Fibroblast of villous mesenchyme (primary cell): ENCODE measurements around the gene EMILIN3. TPM values are rescaled to one million over a fixed set of nuclear protein-coding genes. Genes with fewer than 3 reads are reported as not detected.

ENCODE experiments used
- DNase-seq: peaks from one replicate; pipeline ENCODE4 v3.0.0-alpha.2; 2010; ENCODE audit warnings: low read depth
- H3K4me3 ChIP-seq: 2 replicates; pipeline ENCODE4 v1.5.1; 2011; ENCODE audit warnings: low read depth, mild to moderate bottlenecking, low read length
- total RNA-seq: library from RNA; depleted of rRNA; stranded (reverse); fragments of >200 nt; gene quantifications from 2 replicates; pipeline ENCODE4 v1.2.3, GENCODE V29; 2012
- TF ChIP-seq, protein P1 (sequence below): IDR thresholded peaks from 2 replicates; pipeline ENCODE4 v1.5.1; 2012; ENCODE audit warnings: low read depth, mild to moderate bottlenecking, low read length; ENCODE audit not compliant: insufficient read depth

The EMILIN3 gene
- total RNA-seq, 1 donor, result not detected

DNA sequence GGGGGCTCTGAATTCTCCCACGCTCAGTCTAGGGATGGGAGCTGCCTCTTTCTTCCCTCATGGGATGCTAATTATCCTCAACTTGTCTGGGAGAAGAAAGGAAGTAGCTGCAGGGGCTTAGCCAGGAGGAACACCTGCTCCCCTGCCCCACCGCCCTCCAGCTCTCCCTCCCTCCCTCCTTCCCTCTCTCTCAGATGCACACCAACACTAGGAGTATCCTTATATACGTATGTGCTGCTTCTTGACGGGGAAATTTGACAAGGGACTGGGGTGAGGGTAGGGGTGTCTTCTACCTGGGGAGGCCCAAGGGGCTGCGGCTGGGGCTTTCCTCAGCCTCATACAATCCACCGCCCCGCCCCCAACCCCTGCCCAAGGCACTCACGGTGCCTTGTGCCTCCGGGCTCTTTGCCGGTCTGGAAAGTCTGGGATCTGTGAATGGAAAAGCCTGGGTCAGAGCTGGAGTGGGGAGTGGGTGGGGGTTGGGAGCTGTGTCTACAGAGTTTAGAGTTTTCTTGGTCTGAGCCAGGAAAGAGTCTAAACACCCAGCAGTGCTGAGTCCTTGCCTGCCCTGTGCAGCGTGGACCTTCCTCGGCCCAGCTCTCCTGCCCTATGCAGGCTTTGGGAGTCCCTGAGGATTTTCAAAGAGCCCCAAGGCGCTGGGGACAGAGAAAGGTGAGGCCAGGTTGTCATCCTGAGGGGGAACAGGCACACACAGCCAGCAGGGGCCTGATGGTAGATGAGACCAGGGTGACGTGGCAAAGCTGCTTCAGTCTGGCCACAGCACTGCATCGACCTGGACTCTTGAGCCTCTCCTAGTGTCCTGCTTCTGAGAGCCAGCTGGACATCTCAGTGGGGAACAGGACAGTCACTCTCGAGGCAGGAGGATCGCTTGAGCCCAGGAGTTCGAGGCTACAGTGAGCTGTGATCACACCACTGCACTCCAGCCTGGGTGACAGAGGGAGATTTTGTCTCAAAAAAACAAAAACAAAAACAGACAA, 29.3 kb upstream of the EMILIN3 start:
- no peak overlapping the region for H3K4me3 ChIP-seq
- TF ChIP-seq, protein P1, sequence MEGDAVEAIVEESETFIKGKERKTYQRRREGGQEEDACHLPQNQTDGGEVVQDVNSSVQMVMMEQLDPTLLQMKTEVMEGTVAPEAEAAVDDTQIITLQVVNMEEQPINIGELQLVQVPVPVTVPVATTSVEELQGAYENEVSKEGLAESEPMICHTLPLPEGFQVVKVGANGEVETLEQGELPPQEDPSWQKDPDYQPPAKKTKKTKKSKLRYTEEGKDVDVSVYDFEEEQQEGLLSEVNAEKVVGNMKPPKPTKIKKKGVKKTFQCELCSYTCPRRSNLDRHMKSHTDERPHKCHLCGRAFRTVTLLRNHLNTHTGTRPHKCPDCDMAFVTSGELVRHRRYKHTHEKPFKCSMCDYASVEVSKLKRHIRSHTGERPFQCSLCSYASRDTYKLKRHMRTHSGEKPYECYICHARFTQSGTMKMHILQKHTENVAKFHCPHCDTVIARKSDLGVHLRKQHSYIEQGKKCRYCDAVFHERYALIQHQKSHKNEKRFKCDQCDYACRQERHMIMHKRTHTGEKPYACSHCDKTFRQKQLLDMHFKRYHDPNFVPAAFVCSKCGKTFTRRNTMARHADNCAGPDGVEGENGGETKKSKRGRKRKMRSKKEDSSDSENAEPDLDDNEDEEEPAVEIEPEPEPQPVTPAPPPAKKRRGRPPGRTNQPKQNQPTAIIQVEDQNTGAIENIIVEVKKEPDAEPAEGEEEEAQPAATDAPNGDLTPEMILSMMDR, result no peak
- no peak for DNase-seq

- no peak overlapping the region for H3K4me3 ChIP-seq
- DNase-seq, result no peak
- TF ChIP-seq, protein P1, result no peak
Measured at GRCh38 chr20:41394931-41395666, 28.5 kb upstream of the EMILIN3 start.

DNA sequence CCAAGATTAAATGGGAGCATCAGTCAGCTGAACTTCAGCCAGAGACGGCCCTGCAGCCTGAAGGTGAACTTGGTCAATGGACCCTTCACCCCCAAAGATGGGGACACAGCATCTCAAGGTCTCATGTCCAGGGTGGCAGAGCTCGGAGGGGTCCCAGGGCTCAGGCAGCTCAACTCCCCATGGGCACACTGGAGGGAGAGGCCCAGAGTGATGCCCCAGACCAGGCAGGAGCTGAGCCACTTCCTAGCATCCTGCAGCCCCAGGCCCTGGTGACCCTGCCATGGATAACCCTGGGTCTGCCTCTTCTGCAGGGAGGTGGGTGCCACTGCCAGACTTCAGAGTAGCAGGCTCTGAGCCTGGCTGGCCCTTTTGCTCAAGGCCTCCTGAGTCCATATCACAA, 27.5 kb upstream of the EMILIN3 start:
- TF ChIP-seq, protein P1, result no peak
- H3K4me3 ChIP-seq, result no peak overlapping the region
- no peak for DNase-seq

DNA sequence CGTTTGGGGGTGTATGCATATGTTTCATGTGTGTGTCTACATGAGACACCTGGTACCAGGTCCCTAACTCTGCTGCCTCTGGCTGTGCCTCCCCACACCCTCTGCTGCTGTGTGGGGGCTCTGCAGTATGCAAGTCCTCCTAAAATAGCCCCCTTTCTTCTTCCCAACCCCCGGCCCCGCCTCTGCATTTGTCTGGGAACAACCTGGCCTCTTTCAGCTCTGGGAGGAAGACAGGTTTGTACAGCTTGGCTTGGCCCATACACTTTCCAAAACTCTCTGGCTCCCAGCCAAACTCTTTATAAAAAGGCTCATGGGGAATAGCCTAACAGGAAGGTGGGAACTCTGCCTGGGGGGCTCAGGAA, 27.1 kb upstream of the EMILIN3 start:
- DNase-seq, result no peak
- TF ChIP-seq, protein P1, result no peak

DNA sequence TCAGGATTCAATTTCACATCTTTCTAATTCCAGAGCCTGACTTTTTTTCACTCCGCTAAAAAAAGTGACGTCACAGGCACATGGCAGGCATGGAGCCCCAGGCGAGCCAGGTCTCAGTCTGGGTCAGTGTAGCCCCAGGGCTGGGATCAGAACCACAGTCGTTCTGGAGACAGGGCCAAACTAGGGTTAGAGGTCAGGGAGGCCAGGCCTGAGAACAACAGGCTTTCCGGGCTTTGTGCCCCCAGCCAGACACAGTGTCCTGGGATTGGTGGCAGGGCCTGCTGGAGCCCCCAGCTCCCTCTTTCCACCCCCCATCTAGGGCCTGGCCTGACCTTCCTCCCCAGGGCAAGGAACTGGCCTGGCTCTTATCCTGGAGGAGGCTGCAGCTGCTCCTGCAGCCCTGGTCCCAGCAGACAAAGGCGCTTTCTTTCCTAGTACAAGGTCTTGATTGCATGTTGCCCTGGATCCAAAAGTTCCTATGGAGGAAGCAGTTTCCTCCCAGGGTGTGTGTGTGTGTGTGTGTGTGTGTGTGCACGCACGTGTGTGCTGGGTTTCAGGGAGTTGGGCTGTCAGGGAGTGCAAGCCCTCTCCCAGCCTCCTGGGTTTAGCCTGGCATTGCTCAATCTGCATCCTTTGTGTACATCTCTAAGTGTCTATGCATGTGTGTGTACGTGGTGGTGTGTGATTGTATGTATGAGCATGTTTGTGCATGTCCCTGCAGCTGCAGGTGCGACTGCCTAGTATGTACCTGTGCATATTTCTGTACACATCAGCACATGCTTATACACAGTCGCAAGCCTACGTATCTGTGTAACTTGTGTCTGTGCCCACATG, 26.5 kb upstream of the EMILIN3 start:
- no peak overlapping the region for H3K4me3 ChIP-seq
- TF ChIP-seq, protein P1, result no peak
- DNase-seq, result peak; percentile 25

More for the DNA sequence above, 27.1 kb upstream of the EMILIN3 start:
- H3K4me3 ChIP-seq, result no peak overlapping the region

- TF ChIP-seq, protein P1, result no peak
- H3K4me3 ChIP-seq, result no peak overlapping the region
- DNase-seq, result no peak
Measured at GRCh38 chr20:41392295-41392694, 25.7 kb upstream of the EMILIN3 start.
